Measurements from ENCODE around the gene NEDD4L.

Gene NEDD4L

DNA sequence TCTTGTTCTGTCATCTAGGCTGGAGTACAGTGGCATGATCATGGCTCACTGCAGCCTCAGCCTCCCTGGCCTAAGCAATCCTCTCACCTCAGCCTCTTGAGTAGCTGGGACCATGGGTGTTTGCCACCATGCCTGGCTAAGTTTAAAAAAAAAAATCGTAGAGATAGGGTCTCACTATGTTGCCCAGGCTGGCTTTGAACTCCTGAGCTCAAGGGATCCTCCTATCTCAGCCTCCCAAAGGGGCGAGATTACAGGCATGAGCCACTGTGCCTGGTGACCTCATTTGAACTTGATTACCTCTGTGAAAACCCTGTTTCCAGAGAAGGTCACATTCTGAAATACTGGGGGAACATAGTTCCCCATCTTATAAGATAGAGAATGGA lies 190.3 kb downstream of the NEDD4L start:
- Histone ChIP-seq H3K4me3 (ENCODE audit: low read depth in 1 of 2, low read length in 2 of 2) (no peak overlapping the region), H3K36me3 (ENCODE audit: control insufficient read depth in 1 of 2, insufficient read depth in 2 of 2, low read length in 2 of 2) (no peaks in the 10 kb centered on the region), H3K4me1 (ENCODE audit: control insufficient read depth in 1 of 2, insufficient read depth in 2 of 2, low read length in 2 of 2) (peaks cover 22 to 27% of the 10 kb centered on the region in 2 donors), H3K9ac (ENCODE audit: low read depth in 1 of 2, low read length in 2 of 2) (no peak overlapping the region), H3K27ac (ENCODE audit: low read depth, low read length) (no peak overlapping the region), H3K9me3 (ENCODE audit: control insufficient read depth in 1 of 2, low read length in 2 of 2) (no peaks in the 10 kb centered on the region), H3K27me3 (ENCODE audit: control insufficient read depth in 1 of 2, insufficient read depth in 2 of 2, low read length in 2 of 2) (no peaks in the 10 kb centered on the region)

DNA sequence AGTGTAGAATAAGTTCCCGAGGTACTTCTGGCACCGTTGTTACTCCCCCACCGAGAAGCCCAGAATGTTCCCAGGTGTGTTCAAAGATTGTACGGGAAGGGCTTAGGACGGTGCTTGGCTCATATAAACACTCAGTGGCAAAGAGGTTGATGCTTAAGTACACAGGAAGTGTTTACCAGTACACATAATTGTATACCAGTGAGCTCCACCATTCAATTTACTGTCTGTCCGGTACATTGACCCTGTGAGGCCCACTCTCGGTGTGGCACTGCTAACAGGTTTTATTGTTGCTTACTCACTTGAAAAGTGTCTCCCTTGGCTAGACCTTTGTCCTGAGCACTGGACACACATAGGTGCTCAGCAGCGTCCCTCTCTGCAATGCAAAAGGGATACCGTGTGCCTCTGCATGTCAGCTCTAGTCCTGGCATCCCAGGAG lies 191.0 kb downstream of the NEDD4L start:
- H3K4me1 ChIP-seq (ENCODE audit: control insufficient read depth in 1 of 2, insufficient read depth in 2 of 2, low read length in 2 of 2), result peaks cover 22 to 25% of the 10 kb centered on the region in 2 donors
- no peaks in the 10 kb centered on the region for H3K27me3 ChIP-seq (ENCODE audit: control insufficient read depth in 1 of 2, insufficient read depth in 2 of 2, low read length in 2 of 2)
- no peaks in the 10 kb centered on the region for H3K36me3 ChIP-seq (ENCODE audit: control insufficient read depth in 1 of 2, insufficient read depth in 2 of 2, low read length in 2 of 2)
- H3K27ac ChIP-seq (ENCODE audit: low read depth, low read length), result peak overlapping the region; percentile 41
- H3K9me3 ChIP-seq (ENCODE audit: control insufficient read depth in 1 of 2, low read length in 2 of 2), result no peaks in the 10 kb centered on the region
- H3K9ac ChIP-seq (ENCODE audit: low read depth in 1 of 2, low read length in 2 of 2), result peak overlapping the region in 1 of 2 donors; percentile 15
- H3K4me3 ChIP-seq (ENCODE audit: low read depth in 1 of 2, low read length in 2 of 2), result peak overlapping the region in 1 of 2 donors; percentile 1

DNA sequence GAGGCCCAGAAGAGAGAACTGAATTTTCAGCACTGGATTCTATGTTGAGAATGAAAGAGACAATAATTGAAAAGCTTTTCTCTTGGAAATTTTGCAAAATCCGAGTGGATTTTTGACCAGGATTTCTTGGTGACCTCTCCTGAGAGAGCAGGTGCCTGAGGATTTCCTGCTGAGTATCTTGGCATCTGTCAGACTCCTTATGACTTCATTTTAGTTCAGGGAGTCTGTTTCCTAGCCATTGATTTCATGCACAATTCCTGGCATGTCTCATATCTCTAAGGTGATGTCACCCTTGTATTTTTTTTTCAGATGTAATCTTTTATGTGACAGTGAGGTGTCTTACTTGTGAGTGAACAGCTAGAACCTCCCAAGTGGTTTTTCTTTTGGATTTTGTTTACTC lies 195.9 kb downstream of the NEDD4L start:
- peaks cover 22 to 24% of the 10 kb centered on the region in 2 donors for H3K4me1 ChIP-seq (ENCODE audit: control insufficient read depth in 1 of 2, insufficient read depth in 2 of 2, low read length in 2 of 2)
- H3K4me3 ChIP-seq (ENCODE audit: low read depth in 1 of 2, low read length in 2 of 2), result no peak overlapping the region
- H3K36me3 ChIP-seq (ENCODE audit: control insufficient read depth in 1 of 2, insufficient read depth in 2 of 2, low read length in 2 of 2), result no peaks in the 10 kb centered on the region
- H3K9me3 ChIP-seq (ENCODE audit: control insufficient read depth in 1 of 2, low read length in 2 of 2), result no peaks in the 10 kb centered on the region
- H3K9ac ChIP-seq (ENCODE audit: low read depth in 1 of 2, low read length in 2 of 2), result no peak overlapping the region
- no peaks in the 10 kb centered on the region for H3K27me3 ChIP-seq (ENCODE audit: control insufficient read depth in 1 of 2, insufficient read depth in 2 of 2, low read length in 2 of 2)
- H3K27ac ChIP-seq (ENCODE audit: low read depth, low read length), result no peak overlapping the region

- H3K27ac ChIP-seq (ENCODE audit: low read depth, low read length), result no peak overlapping the region
- H3K4me1 ChIP-seq (ENCODE audit: control insufficient read depth in 1 of 2, insufficient read depth in 2 of 2, low read length in 2 of 2), result peaks cover 17 to 19% of the 10 kb centered on the region in 2 donors
- no peaks in the 10 kb centered on the region for H3K36me3 ChIP-seq (ENCODE audit: control insufficient read depth in 1 of 2, insufficient read depth in 2 of 2, low read length in 2 of 2)
- H3K4me3 ChIP-seq (ENCODE audit: low read depth in 1 of 2, low read length in 2 of 2), result no peak overlapping the region
- no peaks in the 10 kb centered on the region for H3K27me3 ChIP-seq (ENCODE audit: control insufficient read depth in 1 of 2, insufficient read depth in 2 of 2, low read length in 2 of 2)
- no peak overlapping the region for H3K9ac ChIP-seq (ENCODE audit: low read depth in 1 of 2, low read length in 2 of 2)
- H3K9me3 ChIP-seq (ENCODE audit: control insufficient read depth in 1 of 2, low read length in 2 of 2), result no peaks in the 10 kb centered on the region
Observed at GRCh38 chr18:58241026-58241679, 197.1 kb downstream of the NEDD4L start.

DNA sequence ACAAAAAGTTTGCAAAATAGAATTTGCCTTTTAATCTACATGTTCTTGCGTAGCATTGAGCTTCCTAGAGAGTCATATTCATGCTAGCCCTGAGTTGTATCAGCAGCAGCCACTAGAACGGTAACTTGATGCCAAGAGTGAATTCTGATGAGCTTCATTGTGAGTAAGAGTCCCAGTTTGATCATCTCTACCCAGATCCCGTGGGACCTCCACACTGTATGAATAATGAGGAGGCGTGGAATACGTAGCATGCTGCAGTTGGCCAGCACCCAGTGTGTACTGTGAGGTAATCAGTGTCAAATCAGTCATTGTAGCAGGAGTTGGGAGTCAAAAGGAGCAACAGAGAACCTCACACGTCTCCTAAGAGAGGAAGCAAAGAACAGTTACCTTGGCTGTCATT lies 197.9 kb downstream of the NEDD4L start:
- Histone ChIP-seq H3K27me3 (ENCODE audit: control insufficient read depth in 1 of 2, insufficient read depth in 2 of 2, low read length in 2 of 2) (no peaks in the 10 kb centered on the region), H3K4me1 (ENCODE audit: control insufficient read depth in 1 of 2, insufficient read depth in 2 of 2, low read length in 2 of 2) (peaks cover 17 to 19% of the 10 kb centered on the region in 2 donors), H3K9me3 (ENCODE audit: control insufficient read depth in 1 of 2, low read length in 2 of 2) (no peaks in the 10 kb centered on the region), H3K36me3 (ENCODE audit: control insufficient read depth in 1 of 2, insufficient read depth in 2 of 2, low read length in 2 of 2) (no peaks in the 10 kb centered on the region), H3K4me3 (ENCODE audit: low read depth in 1 of 2, low read length in 2 of 2) (no peak overlapping the region), H3K27ac (ENCODE audit: low read depth, low read length) (no peak overlapping the region), H3K9ac (ENCODE audit: low read depth in 1 of 2, low read length in 2 of 2) (no peak overlapping the region)

GRCh38 chr18:58242435-58242834 lies 198.4 kb downstream of the NEDD4L start:
- H3K9ac ChIP-seq (ENCODE audit: low read depth in 1 of 2, low read length in 2 of 2), result no peak overlapping the region
- H3K9me3 ChIP-seq (ENCODE audit: control insufficient read depth in 1 of 2, low read length in 2 of 2), result no peaks in the 10 kb centered on the region
- no peaks in the 10 kb centered on the region for H3K36me3 ChIP-seq (ENCODE audit: control insufficient read depth in 1 of 2, insufficient read depth in 2 of 2, low read length in 2 of 2)
- H3K4me3 ChIP-seq (ENCODE audit: low read depth in 1 of 2, low read length in 2 of 2), result peak overlapping the region in 1 of 2 donors; percentile 19
- peaks cover 17 to 19% of the 10 kb centered on the region in 2 donors for H3K4me1 ChIP-seq (ENCODE audit: control insufficient read depth in 1 of 2, insufficient read depth in 2 of 2, low read length in 2 of 2)
- H3K27me3 ChIP-seq (ENCODE audit: control insufficient read depth in 1 of 2, insufficient read depth in 2 of 2, low read length in 2 of 2), result no peaks in the 10 kb centered on the region
- peak overlapping the region; percentile 6 for H3K27ac ChIP-seq (ENCODE audit: low read depth, low read length)

GRCh38 chr18:58242968-58243367 lies 198.9 kb downstream of the NEDD4L start:
- H3K4me1 ChIP-seq (ENCODE audit: control insufficient read depth in 1 of 2, insufficient read depth in 2 of 2, low read length in 2 of 2), result peaks cover 17 to 19% of the 10 kb centered on the region in 2 donors
- H3K27ac ChIP-seq (ENCODE audit: low read depth, low read length), result peak overlapping the region; percentile 6

DNA sequence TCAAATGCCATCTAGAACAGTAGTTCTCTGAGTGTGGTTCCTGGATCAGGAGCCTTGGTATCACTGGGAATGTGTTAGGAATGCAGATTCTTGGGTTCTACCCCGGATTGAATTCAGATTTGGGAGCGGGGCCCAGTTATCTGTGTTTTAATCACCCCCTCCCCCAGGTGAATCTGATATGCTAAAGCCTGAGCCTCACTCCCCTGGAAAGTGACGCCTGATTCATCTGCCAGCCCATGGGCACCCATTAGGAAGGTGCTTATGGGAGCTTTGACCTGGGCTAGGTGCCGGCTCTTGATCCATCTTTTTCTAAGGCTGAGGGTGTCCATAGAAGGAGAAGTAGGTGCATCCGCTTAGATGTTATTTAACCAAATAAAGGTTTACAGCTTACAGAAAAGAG lies 199.4 kb downstream of the NEDD4L start:
- Histone ChIP-seq H3K27me3 (ENCODE audit: control insufficient read depth in 1 of 2, insufficient read depth in 2 of 2, low read length in 2 of 2) (no peaks in the 10 kb centered on the region), H3K9ac (ENCODE audit: low read depth in 1 of 2, low read length in 2 of 2) (no peak overlapping the region), H3K9me3 (ENCODE audit: control insufficient read depth in 1 of 2, low read length in 2 of 2) (no peaks in the 10 kb centered on the region), H3K27ac (ENCODE audit: low read depth, low read length) (no peak overlapping the region), H3K36me3 (ENCODE audit: control insufficient read depth in 1 of 2, insufficient read depth in 2 of 2, low read length in 2 of 2) (no peaks in the 10 kb centered on the region), H3K4me3 (ENCODE audit: low read depth in 1 of 2, low read length in 2 of 2) (peak overlapping the region; percentile 13 to 19), H3K4me1 (ENCODE audit: control insufficient read depth in 1 of 2, insufficient read depth in 2 of 2, low read length in 2 of 2) (peaks cover 17 to 19% of the 10 kb centered on the region in 2 donors)

More at GRCh38 chr18:58242968-58243367, 198.9 kb downstream of the NEDD4L start:
- Histone ChIP-seq H3K9me3 (ENCODE audit: control insufficient read depth in 1 of 2, low read length in 2 of 2) (no peaks in the 10 kb centered on the region), H3K4me3 (ENCODE audit: low read depth in 1 of 2, low read length in 2 of 2) (peak overlapping the region; percentile 19), H3K27me3 (ENCODE audit: control insufficient read depth in 1 of 2, insufficient read depth in 2 of 2, low read length in 2 of 2) (no peaks in the 10 kb centered on the region), H3K9ac (ENCODE audit: low read depth in 1 of 2, low read length in 2 of 2) (no peak overlapping the region), H3K36me3 (ENCODE audit: control insufficient read depth in 1 of 2, insufficient read depth in 2 of 2, low read length in 2 of 2) (no peaks in the 10 kb centered on the region)

DNA sequence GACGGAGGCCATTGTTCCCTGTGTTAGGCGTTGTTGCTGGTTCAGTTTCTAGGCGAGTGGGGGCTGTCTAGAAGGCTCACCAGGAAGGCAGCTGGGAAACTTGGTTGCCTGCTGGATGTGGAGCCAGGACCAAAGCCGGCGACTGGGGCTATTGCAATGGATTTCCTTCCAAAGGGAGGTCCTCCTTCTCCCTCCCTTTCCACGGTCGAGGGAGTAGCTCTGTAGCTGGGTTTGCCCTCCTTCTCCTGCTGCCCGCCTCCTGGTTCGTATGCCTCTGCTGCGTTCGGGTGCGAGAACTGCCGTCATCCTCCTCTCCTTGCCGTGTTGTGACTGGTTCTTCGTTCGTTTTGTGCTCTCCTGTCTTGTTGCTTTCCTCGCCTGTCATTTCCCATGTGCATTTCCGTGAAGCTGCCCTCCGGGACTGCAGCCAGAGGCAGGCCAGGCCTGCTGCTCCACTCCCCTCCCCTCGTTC lies 203.4 kb downstream of the NEDD4L start:
- Histone ChIP-seq H3K4me1 (ENCODE audit: control insufficient read depth in 1 of 2, insufficient read depth in 2 of 2, low read length in 2 of 2) (peaks cover 11% of the 10 kb centered on the region in 2 donors), H3K9ac (ENCODE audit: low read depth in 1 of 2, low read length in 2 of 2) (no peak overlapping the region), H3K9me3 (ENCODE audit: control insufficient read depth in 1 of 2, low read length in 2 of 2) (no peaks in the 10 kb centered on the region), H3K4me3 (ENCODE audit: low read depth in 1 of 2, low read length in 2 of 2) (peak overlapping the region in 1 of 2 donors; percentile 2), H3K36me3 (ENCODE audit: control insufficient read depth in 1 of 2, insufficient read depth in 2 of 2, low read length in 2 of 2) (no peaks in the 10 kb centered on the region), H3K27ac (ENCODE audit: low read depth, low read length) (peak overlapping the region; percentile 15), H3K27me3 (ENCODE audit: control insufficient read depth in 1 of 2, insufficient read depth in 2 of 2, low read length in 2 of 2) (no peaks in the 10 kb centered on the region)

GRCh38 chr18:58249712-58250111 lies 205.7 kb downstream of the NEDD4L start:
- H3K4me3 ChIP-seq (ENCODE audit: low read depth in 1 of 2, low read length in 2 of 2), result no peak overlapping the region
- H3K9ac ChIP-seq (ENCODE audit: low read depth in 1 of 2, low read length in 2 of 2), result no peak overlapping the region
- no peaks in the 10 kb centered on the region for H3K4me1 ChIP-seq (ENCODE audit: control insufficient read depth in 1 of 2, insufficient read depth in 2 of 2, low read length in 2 of 2)
- no peak overlapping the region for H3K27ac ChIP-seq (ENCODE audit: low read depth, low read length)
- peaks cover 0 to 8% of the 10 kb centered on the region in 2 donors for H3K36me3 ChIP-seq (ENCODE audit: control insufficient read depth in 1 of 2, insufficient read depth in 2 of 2, low read length in 2 of 2)
- no peaks in the 10 kb centered on the region for H3K9me3 ChIP-seq (ENCODE audit: control insufficient read depth in 1 of 2, low read length in 2 of 2)
- H3K27me3 ChIP-seq (ENCODE audit: control insufficient read depth in 1 of 2, insufficient read depth in 2 of 2, low read length in 2 of 2), result no peaks in the 10 kb centered on the region

Data from duodenal mucosa (tissue), 2 donors.